Measurements from ENCODE around the gene NAP1L5. TPM values are rescaled to one million over a fixed set of nuclear protein-coding genes. Genes with fewer than 3 reads are reported as not detected.

Gene NAP1L5
- total RNA-seq, 2 experiments from 2014 or later, result 0.29 to 0.57 TPM

- Histone ChIP-seq H3K79me2 (ENCODE audit: insufficient read depth, low read depth, low read length) (no peaks in the 10 kb centered on the region), H3K4me1 (ENCODE audit: insufficient read depth, low read length, poor library complexity, severe bottlenecking) (no peaks in the 10 kb centered on the region), H3K9me2 (ENCODE audit: insufficient read depth, low read length) (no peaks in the 10 kb centered on the region), H3K27ac (ENCODE audit: low read depth, low read length, poor library complexity, severe bottlenecking) (no peak overlapping the region), H3K4me2 (ENCODE audit: low read length) (no peak overlapping the region), H3K36me3 (ENCODE audit: insufficient read depth, low read length) (no peaks in the 10 kb centered on the region), H4K20me1 (ENCODE audit: insufficient read depth, low read length) (no peaks in the 10 kb centered on the region), H2AFZ (ENCODE audit: low read length) (no peak overlapping the region), H3K9me3 (ENCODE audit: low read length) (no peaks in the 10 kb centered on the region), H3K4me3 (ENCODE audit: low read depth, low read length, poor library complexity, severe bottlenecking) (no peak overlapping the region)
- POLR2A ChIA-PET, result interaction anchor here (1.0 to 1.3 kb wide), 3 partner anchors 9 to 28 kb away, joined by 3 read pairs; no protein-coding TSS in a partner anchor
- DNase-seq (ENCODE audit: low spot score), result no peak
- CTCF ChIA-PET (ENCODE audit: unreplicated experiment), result no interaction called here
- TF ChIP-seq EZH2phosphoT487 (IDR thresholded peaks at IDR 0.05; ENCODE audit: borderline replicate concordance, low read depth, low read length), result no peak
- no peak for TF ChIP-seq CTCF (conservative IDR thresholded peaks at IDR 0.05; ENCODE audit: low read length)
- intact Hi-C loops (cut with micrococcal nuclease; ENCODE audit: unreplicated experiment), result no loop called here
- no TSS peak for BruUV-seq (replicated peaks)
Observed at GRCh38 chr4:88724406-88724805, 26.8 kb upstream of the NAP1L5 start.

DNA sequence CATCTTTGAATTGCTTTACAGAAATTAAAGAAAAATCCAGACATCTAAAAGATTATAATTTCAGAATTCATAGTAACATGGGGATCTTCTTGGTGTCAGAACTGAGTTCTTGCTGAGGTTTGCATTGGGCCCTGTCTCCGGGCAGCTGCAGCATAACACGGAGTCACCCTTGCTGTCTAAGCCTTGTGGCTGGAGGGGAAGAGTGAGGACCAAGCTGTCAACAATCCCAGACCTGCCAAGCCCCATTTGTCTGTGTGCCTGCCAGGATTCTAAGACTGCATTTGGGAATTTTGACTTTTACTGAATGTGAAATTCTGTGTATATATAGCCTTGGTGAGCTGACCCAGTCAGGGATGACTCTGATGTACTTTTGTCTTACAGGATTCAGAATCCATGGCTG, 25.2 kb upstream of the NAP1L5 start:
- H3K4me1 ChIP-seq (ENCODE audit: insufficient read depth, low read length, poor library complexity, severe bottlenecking), result no peaks in the 10 kb centered on the region
- intact Hi-C loops (cut with micrococcal nuclease; ENCODE audit: unreplicated experiment), result no loop called here
- no peaks in the 10 kb centered on the region for H3K79me2 ChIP-seq (ENCODE audit: insufficient read depth, low read depth, low read length)
- H3K4me2 ChIP-seq (ENCODE audit: low read length), result no peak overlapping the region
- no peak overlapping the region for H3K4me3 ChIP-seq (ENCODE audit: low read depth, low read length, poor library complexity, severe bottlenecking)
- H3K9me3 ChIP-seq (ENCODE audit: low read length), result no peaks in the 10 kb centered on the region
- no peaks in the 10 kb centered on the region for H3K9me2 ChIP-seq (ENCODE audit: insufficient read depth, low read length)
- ChIA-PET POLR2A (interaction anchor here (0.6 to 1.2 kb wide), 3 partner anchors 11 to 17 kb away, joined by 3 read pairs; no protein-coding TSS in a partner anchor), CTCF (ENCODE audit: unreplicated experiment) (no interaction called here)
- DNase-seq (ENCODE audit: low spot score), result no peak
- TF ChIP-seq CTCF (conservative IDR thresholded peaks at IDR 0.05; ENCODE audit: low read length), result no peak
- no peak for TF ChIP-seq EZH2phosphoT487 (IDR thresholded peaks at IDR 0.05; ENCODE audit: borderline replicate concordance, low read depth, low read length)
- no peaks in the 10 kb centered on the region for H3K36me3 ChIP-seq (ENCODE audit: insufficient read depth, low read length)
- H3K27ac ChIP-seq (ENCODE audit: low read depth, low read length, poor library complexity, severe bottlenecking), result no peak overlapping the region
- no peak overlapping the region for H2AFZ ChIP-seq (ENCODE audit: low read length)
- BruUV-seq (replicated peaks), result no TSS peak
- no peaks in the 10 kb centered on the region for H4K20me1 ChIP-seq (ENCODE audit: insufficient read depth, low read length)

- H3K9me2 ChIP-seq (ENCODE audit: insufficient read depth, low read length), result no peaks in the 10 kb centered on the region
- no peak for DNase-seq (ENCODE audit: low spot score)
- H4K20me1 ChIP-seq (ENCODE audit: insufficient read depth, low read length), result no peaks in the 10 kb centered on the region
- H3K4me3 ChIP-seq (ENCODE audit: low read depth, low read length, poor library complexity, severe bottlenecking), result no peak overlapping the region
- H3K9me3 ChIP-seq (ENCODE audit: low read length), result 0 out of 2 replicates have a peak, but pooled peaks cover 5% of the 10 kb centered on the region
- intact Hi-C loops (cut with micrococcal nuclease; ENCODE audit: unreplicated experiment), result no loop called here
- H3K4me2 ChIP-seq (ENCODE audit: low read length), result no peak overlapping the region
- TF ChIP-seq CTCF (conservative IDR thresholded peaks at IDR 0.05; ENCODE audit: low read length) (no peak), EZH2phosphoT487 (IDR thresholded peaks at IDR 0.05; ENCODE audit: borderline replicate concordance, low read depth, low read length) (no peak)
- no peaks in the 10 kb centered on the region for H3K79me2 ChIP-seq (ENCODE audit: insufficient read depth, low read depth, low read length)
- H2AFZ ChIP-seq (ENCODE audit: low read length), result no peak overlapping the region
- H3K36me3 ChIP-seq (ENCODE audit: insufficient read depth, low read length), result no peaks in the 10 kb centered on the region
- no TSS peak for BruUV-seq (replicated peaks)
- ChIA-PET CTCF (ENCODE audit: unreplicated experiment) (no interaction called here), POLR2A (interaction anchor here (0.6 to 1.2 kb wide), 2 partner anchors 11 to 17 kb away, joined by 3 read pairs; no protein-coding TSS in a partner anchor)
- H3K4me1 ChIP-seq (ENCODE audit: insufficient read depth, low read length, poor library complexity, severe bottlenecking), result no peaks in the 10 kb centered on the region
- H3K27ac ChIP-seq (ENCODE audit: low read depth, low read length, poor library complexity, severe bottlenecking), result no peak overlapping the region
Observed at GRCh38 chr4:88722276-88722780, 24.7 kb upstream of the NAP1L5 start.
